Upper lobe of right lung (tissue), 1 donor: ENCODE results near the gene GCLC. TPM values are rescaled to one million over a fixed set of nuclear protein-coding genes. Genes with fewer than 3 reads are reported as not detected.

ENCODE experiments used
- ATAC-seq: fragments of 200-7000 bp; cut with Tn5 transposase; one replicate; pipeline ENCODE4 v1.9.1; 2020; ENCODE audit warnings: mild to moderate bottlenecking, moderate library complexity
- DNase-seq: peaks from one replicate; pipeline ENCODE4 v3.0.0-alpha.2; 2020
- H3K27ac ChIP-seq: fragments of 200-600 bp; one replicate; pipeline ENCODE4 v1.8.0; 2022
- H3K27me3 ChIP-seq: fragments of 200-600 bp; one replicate; pipeline ENCODE4 v1.8.0; 2022; ENCODE audit warnings: mild to moderate bottlenecking
- H3K36me3 ChIP-seq: fragments of 200-600 bp; one replicate; pipeline ENCODE4 v1.8.0; 2022
- H3K4me1 ChIP-seq: fragments of 200-600 bp; one replicate; pipeline ENCODE4 v1.8.0; 2022
- H3K4me3 ChIP-seq: fragments of 200-600 bp; one replicate; pipeline ENCODE4 v1.8.0; 2022; ENCODE audit warnings: mild to moderate bottlenecking
- H3K9me3 ChIP-seq: fragments of 200-600 bp; one replicate; pipeline ENCODE4 v1.8.0; 2022
- intact Hi-C: fragments of 100-400 bp; cut with DNase I; formaldehyde crosslinking; loops from one replicate; pipeline ENCODE4 v1.11.0; 2022
- total RNA-seq: library from RNA; stranded (reverse); fragmentation: NEBNext Ultra II Directional; extraction: Animal tissue kit (Norgen Biotek cat#: 25700); gene quantifications from one replicate; pipeline ENCODE4 v1.2.1, GENCODE V29; 2021
- TF ChIP-seq, protein P1 (sequence below): fragments of 200-600 bp; IDR thresholded peaks from one replicate; pipeline ENCODE4 v1.8.0; 2022; ENCODE audit warnings: antibody characterized with exemption
- donor health status: DM: no; HTN: yes; CAD: no; lungs with severe emphysema.

Gene GCLC
- total RNA-seq, 1 donor from 2014 or later: 40.0 TPM

- intact Hi-C loops: no loop called here
- DNase-seq (peak; percentile 85), ATAC-seq (peak; percentile 94)
- peak overlapping the region; percentile 66 for H3K27ac ChIP-seq
- no peak overlapping the region for H3K4me3 ChIP-seq
- H3K9me3 ChIP-seq: no peaks in the 10 kb centered on the region
- TF ChIP-seq, protein P1, sequence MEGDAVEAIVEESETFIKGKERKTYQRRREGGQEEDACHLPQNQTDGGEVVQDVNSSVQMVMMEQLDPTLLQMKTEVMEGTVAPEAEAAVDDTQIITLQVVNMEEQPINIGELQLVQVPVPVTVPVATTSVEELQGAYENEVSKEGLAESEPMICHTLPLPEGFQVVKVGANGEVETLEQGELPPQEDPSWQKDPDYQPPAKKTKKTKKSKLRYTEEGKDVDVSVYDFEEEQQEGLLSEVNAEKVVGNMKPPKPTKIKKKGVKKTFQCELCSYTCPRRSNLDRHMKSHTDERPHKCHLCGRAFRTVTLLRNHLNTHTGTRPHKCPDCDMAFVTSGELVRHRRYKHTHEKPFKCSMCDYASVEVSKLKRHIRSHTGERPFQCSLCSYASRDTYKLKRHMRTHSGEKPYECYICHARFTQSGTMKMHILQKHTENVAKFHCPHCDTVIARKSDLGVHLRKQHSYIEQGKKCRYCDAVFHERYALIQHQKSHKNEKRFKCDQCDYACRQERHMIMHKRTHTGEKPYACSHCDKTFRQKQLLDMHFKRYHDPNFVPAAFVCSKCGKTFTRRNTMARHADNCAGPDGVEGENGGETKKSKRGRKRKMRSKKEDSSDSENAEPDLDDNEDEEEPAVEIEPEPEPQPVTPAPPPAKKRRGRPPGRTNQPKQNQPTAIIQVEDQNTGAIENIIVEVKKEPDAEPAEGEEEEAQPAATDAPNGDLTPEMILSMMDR: no peak
- peaks cover 18% of the 10 kb centered on the region for H3K4me1 ChIP-seq
- H3K27me3 ChIP-seq: no peaks in the 10 kb centered on the region
- H3K36me3 ChIP-seq: no peaks in the 10 kb centered on the region
Measured at GRCh38 chr6:53464927-53465460, 79.9 kb downstream of the GCLC start.

- Histone ChIP-seq H3K36me3 (no peaks in the 10 kb centered on the region), H3K27ac (peak overlapping the region; percentile 28), H3K4me1 (peaks cover 18% of the 10 kb centered on the region), H3K9me3 (no peaks in the 10 kb centered on the region), H3K27me3 (no peaks in the 10 kb centered on the region), H3K4me3 (no peak overlapping the region)
- TF ChIP-seq, protein P1: no peak
- ATAC-seq: peak; percentile 6
- no peak for DNase-seq
- intact Hi-C loops: no loop called here
Measured at GRCh38 chr6:53464483-53464882, 80.4 kb downstream of the GCLC start.

GRCh38 chr6:53461696-53462095 lies 83.2 kb downstream of the GCLC start:
- no peak overlapping the region for H3K4me3 ChIP-seq
- H3K27me3 ChIP-seq: no peaks in the 10 kb centered on the region
- no peaks in the 10 kb centered on the region for H3K9me3 ChIP-seq
- no peaks in the 10 kb centered on the region for H3K36me3 ChIP-seq
- TF ChIP-seq, protein P1: no peak
- intact Hi-C loops: no loop called here
- DNase-seq (no peak), ATAC-seq (no peak)
- H3K4me1 ChIP-seq: peaks cover 18% of the 10 kb centered on the region
- H3K27ac ChIP-seq: no peak overlapping the region

DNA sequence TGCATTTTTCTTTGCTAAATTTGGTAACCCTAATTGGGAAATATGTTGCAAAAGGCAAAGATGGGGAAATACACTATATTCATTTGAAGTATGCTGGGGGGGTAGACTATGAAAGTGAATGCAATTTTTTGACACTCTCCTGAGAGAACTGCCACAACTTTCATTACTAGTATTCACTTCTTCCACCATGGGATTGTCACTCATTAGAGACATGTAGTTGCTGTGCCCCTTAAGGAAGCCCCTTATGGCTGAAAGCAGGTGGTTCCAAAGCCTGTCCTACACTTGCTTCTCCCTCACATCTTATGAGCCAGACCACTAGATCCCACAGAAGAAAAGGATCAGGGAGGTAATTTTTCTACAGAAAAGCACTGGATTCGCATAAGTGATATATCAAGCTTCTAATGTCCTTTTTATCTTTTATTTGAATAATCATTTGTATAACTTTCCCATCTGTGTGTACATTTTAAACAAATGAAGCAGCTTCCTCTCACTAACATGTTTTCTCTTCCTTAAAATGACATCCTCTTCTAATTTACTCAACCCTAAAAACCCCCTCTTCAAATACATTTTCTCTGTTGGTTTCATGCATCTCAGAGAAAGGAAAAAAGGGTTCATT lies 83.8 kb downstream of the GCLC start:
- DNase-seq (no peak), ATAC-seq (peak; percentile 5)
- H3K27ac ChIP-seq: no peak overlapping the region
- intact Hi-C loops: no loop called here
- no peak overlapping the region for H3K4me3 ChIP-seq
- TF ChIP-seq, protein P1: no peak
- H3K9me3 ChIP-seq: no peaks in the 10 kb centered on the region
- no peaks in the 10 kb centered on the region for H3K27me3 ChIP-seq
- peaks cover 18% of the 10 kb centered on the region for H3K4me1 ChIP-seq
- H3K36me3 ChIP-seq: no peaks in the 10 kb centered on the region

GRCh38 chr6:53458105-53458866 lies 86.6 kb downstream of the GCLC start:
- ATAC-seq (no peak), DNase-seq (no peak)
- Histone ChIP-seq H3K36me3 (no peaks in the 10 kb centered on the region), H3K9me3 (no peaks in the 10 kb centered on the region), H3K4me3 (no peak overlapping the region), H3K4me1 (peaks cover 12% of the 10 kb centered on the region), H3K27ac (no peak overlapping the region), H3K27me3 (no peaks in the 10 kb centered on the region)
- intact Hi-C loops: no loop called here
- TF ChIP-seq, protein P1: no peak
